Endothelial cell of umbilical vein (primary cell): Measurements from ENCODE around the gene POM121L12. TPM values are rescaled to one million over a fixed set of nuclear protein-coding genes. Genes with fewer than 3 reads are reported as not detected.

Source experiments
- BruUV-seq: library from RNA; stranded (reverse); fragments of 400-500 nt; replicated peaks from 2 replicates; lab custom pipeline; 2021; lab: Mats Ljungman, UMichigan
- CTCF ChIA-PET: fragments of 300-600, 350-600 bp; sonication (Branson Sonifier 250); formaldehyde crosslinking; loops from one replicate; lab custom pipeline; 2021; ENCODE audit warnings: antibody characterized with exemption, inconsistent platforms; lab: Charles Lee
- POLR2A ChIA-PET: fragments of 300-600, 350-600 bp; sonication (Branson Sonifier 250); formaldehyde crosslinking; loops from one replicate; lab custom pipeline; 2021; ENCODE audit warnings: antibody characterized with exemption, inconsistent platforms; lab: Charles Lee
- DNase-seq: peaks from one replicate; pipeline ENCODE4 v3.0.0-alpha.2; 2011; ENCODE audit warnings: low read depth, low spot score
- FAIRE-seq: peaks from 2 replicates; lab custom pipeline; 2011; peaks lifted over from hg19 to GRCh38; lab: Jason Lieb, UNC
- H2AFZ ChIP-seq: 2 replicates; pipeline ENCODE4 v1.6.0; 2012; ENCODE audit warnings: low read depth, low read length, control low read depth, inconsistent platforms
- H3K27ac ChIP-seq: 2 replicates; pipeline ENCODE4 v1.5.1; 2011; ENCODE audit warnings: low read depth, mild to moderate bottlenecking, control low read depth, low read length, moderate library complexity; ENCODE audit not compliant: insufficient read depth
- H3K27me3 ChIP-seq, 2 experiments: 2 replicates each; pipeline versions ENCODE4 v1.6.0 to v1.6.1; 2011; ENCODE audit warnings: low read length in 2 of 2, mixed read lengths in 1 of 2; ENCODE audit not compliant: control insufficient read depth in 2 of 2, insufficient read depth in 2 of 2
- H3K36me3 ChIP-seq, 2 experiments: 2 replicates in 1 of 2; 3 replicates in 1 of 2; pipeline ENCODE4 v1.5.1; 2011; ENCODE audit warnings: low read length in 2 of 2, mild to moderate bottlenecking in 1 of 2, moderate library complexity in 1 of 2; ENCODE audit not compliant: control insufficient read depth in 2 of 2, insufficient read depth in 2 of 2; ENCODE audit errors: extremely low read depth in 1 of 2
- H3K4me1 ChIP-seq: 3 replicates; pipeline ENCODE4 v1.5.1; 2011; ENCODE audit warnings: mild to moderate bottlenecking, low read length; ENCODE audit not compliant: control insufficient read depth, insufficient read depth; ENCODE audit errors: extremely low read depth
- H3K4me2 ChIP-seq: 2 replicates; pipeline ENCODE4 v1.6.1; 2011; ENCODE audit warnings: low read length, control low read depth, mixed read lengths; ENCODE audit not compliant: insufficient read depth
- H3K4me3 ChIP-seq, 3 experiments: fragments of 200-600 bp in 1 of 3; sonication (generic), shearing (Covaris generic) in 1 of 3; replicated peaks in 1 of 3; 2 replicates each; pipeline ENCODE4 v1.5.1; 2011 to 2016; ENCODE audit warnings: control low read depth in 3 of 3, low read length in 3 of 3, mild to moderate bottlenecking in 2 of 3, inconsistent platforms in 1 of 3, low read depth in 1 of 3, moderate library complexity in 1 of 3; ENCODE audit not compliant: insufficient read depth in 1 of 3
- H3K79me2 ChIP-seq: 2 replicates; pipeline ENCODE4 v1.6.0; 2012; ENCODE audit warnings: low read length, inconsistent platforms; ENCODE audit not compliant: control insufficient read depth, insufficient read depth
- H3K9ac ChIP-seq: replicated peaks from 2 replicates; pipeline ENCODE3; 2011; ENCODE audit warnings: low read length, control low read depth; ENCODE audit not compliant: insufficient read depth; ENCODE audit errors: extremely low read depth
- H3K9me1 ChIP-seq: replicated peaks from 3 replicates; pipeline ENCODE4 v1.6.0; 2011; ENCODE audit warnings: mild to moderate bottlenecking, low read length; ENCODE audit not compliant: control insufficient read depth, insufficient read depth; ENCODE audit errors: extremely low read depth
- H3K9me3 ChIP-seq: replicated peaks from 2 replicates; pipeline ENCODE4 v1.5.1; 2012; ENCODE audit warnings: low read length, inconsistent platforms; ENCODE audit not compliant: control insufficient read depth, insufficient read depth
- H4K20me1 ChIP-seq: replicated peaks from 2 replicates; pipeline ENCODE3; 2011; ENCODE audit warnings: mild to moderate bottlenecking, low read length; ENCODE audit not compliant: control insufficient read depth, insufficient read depth; ENCODE audit errors: extremely low read depth
- CTCF ChIP-seq, 2 donors: IDR thresholded peaks; 1 replicate in 1 of 2; 2 replicates in 1 of 2; pipeline ENCODE4 v1.5.1; 2011; ENCODE audit warnings: low read length in 2 of 2, mild to moderate bottlenecking in 2 of 2, moderate library complexity in 2 of 2, control low read depth in 1 of 2, inconsistent platforms in 1 of 2, low read depth in 1 of 2; ENCODE audit not compliant: insufficient read depth in 1 of 2; ENCODE audit errors: extremely low read depth in 1 of 2
- EZH2 ChIP-seq: IDR thresholded peaks from 2 replicates; pipeline ENCODE4 v1.6.1; 2012; ENCODE audit warnings: borderline replicate concordance, low read depth, mild to moderate bottlenecking, moderate library complexity, low read length, inconsistent platforms; ENCODE audit not compliant: severe bottlenecking
- FOS ChIP-seq: IDR thresholded peaks from 2 replicates; pipeline ENCODE4 v1.6.1; 2011; ENCODE audit warnings: mild to moderate bottlenecking, low read length, moderate library complexity, borderline replicate concordance; ENCODE audit not compliant: insufficient read depth
- GATA2 ChIP-seq: IDR thresholded peaks from 2 replicates; pipeline ENCODE4 v1.7.0; 2011; ENCODE audit warnings: low read depth, mild to moderate bottlenecking, moderate library complexity, mixed read lengths, low read length; ENCODE audit not compliant: insufficient read length, insufficient read depth
- JUN ChIP-seq: IDR thresholded peaks from 2 replicates; pipeline ENCODE4 v1.6.1; 2011; ENCODE audit warnings: borderline replicate concordance, low read depth; ENCODE audit not compliant: insufficient read length, insufficient read depth
- MAX ChIP-seq: IDR thresholded peaks from 2 replicates; pipeline ENCODE4 v1.6.1; 2011; ENCODE audit not compliant: insufficient read depth, insufficient read length
- MYC ChIP-seq: IDR thresholded peaks from one replicate; pipeline ENCODE4 v1.6.1; 2011; ENCODE audit warnings: mild to moderate bottlenecking, low read depth, low read length
- POLR2A ChIP-seq: IDR thresholded peaks from 2 replicates; pipeline ENCODE4 v1.6.1; 2012; ENCODE audit warnings: low read depth, mild to moderate bottlenecking, control low read depth, low read length
- POLR2AphosphoS5 ChIP-seq: IDR thresholded peaks from 2 replicates; pipeline ENCODE4 v1.6.1; 2012; ENCODE audit warnings: low read depth, mild to moderate bottlenecking, control low read depth, low read length, moderate library complexity; ENCODE audit not compliant: insufficient read depth
- dilution Hi-C: fragments of 300-500 bp; cut with MboI; formaldehyde crosslinking; loops from one replicate; pipeline ENCODE4 v1.15.0; 2019; ENCODE audit warnings: low sequenced_read_pairs; ENCODE audit not compliant: extremely low pct_ligation_motif_present
- intact Hi-C: fragments of 100-400 bp; cut with micrococcal nuclease; formaldehyde crosslinking; loops from one replicate; pipeline ENCODE4 v1.10.0; 2022
- polyA plus RNA-seq, 4 experiments: library from polyadenylated mRNA; depleted of rRNA in 3 of 4; stranded (reverse) in 3 of 4; unstranded in 1 of 4; fragments of >200 nt; gene quantifications; 2 replicates each; pipeline versions ENCODE4 v1.2.1 to v1.2.3, GENCODE V29; 2011 to 2012; ENCODE audit warnings: missing spikeins in 1 of 4
- total RNA-seq: library from RNA; stranded (reverse); gene quantifications from 2 replicates; pipeline ENCODE4 v1.2.3, GENCODE V29; 2021

POM121L12 gene
- total and polyA plus RNA-seq, 2 donors (not counting 3 experiments of a cell fraction or from before 2014, with no cell fraction given): not detected

- DNase-seq (no peak), FAIRE-seq (no peak)
- no peak overlapping the region for H3K27ac ChIP-seq
- H3K9me3 ChIP-seq: no peaks in the 10 kb centered on the region
- no peaks in the 10 kb centered on the region for H3K4me1 ChIP-seq
- no peaks in the 10 kb centered on the region for H3K36me3 ChIP-seq
- no peaks in the 10 kb centered on the region for H3K27me3 ChIP-seq
- no peak overlapping the region for H3K9ac ChIP-seq
- POLR2A ChIA-PET: no interaction called here
- BruUV-seq: no TSS peak
- H3K79me2 ChIP-seq: no peaks in the 10 kb centered on the region
- H3K4me3 ChIP-seq: no peak overlapping the region
- CTCF ChIA-PET: no interaction called here
- dilution Hi-C loops (no loop called here), intact Hi-C loops (no loop called here)
- H3K9me1 ChIP-seq: no peaks in the 10 kb centered on the region
- H4K20me1 ChIP-seq: no peaks in the 10 kb centered on the region
- no peak overlapping the region for H3K4me2 ChIP-seq
- H2AFZ ChIP-seq: no peak overlapping the region
- no peak for TF ChIP-seq POLR2AphosphoS5
- no peak for TF ChIP-seq MAX
These were observed 20.0 kb upstream of the POM121L12 start for GRCh38 chr7:53015463-53015862.

GRCh38 chr7:53022893-53023292 lies 12.5 kb upstream of the POM121L12 start:
- ChIA-PET POLR2A (no interaction called here), CTCF (interaction anchor here (1.2 kb wide), 1 partner anchor 9 kb away, joined by 3 read pairs; no protein-coding TSS in a partner anchor)
- H3K9ac ChIP-seq: no peak overlapping the region
- DNase-seq (no peak), FAIRE-seq (no peak)
- TF ChIP-seq MYC (no peak), EZH2 (no peak), POLR2A (no peak), MAX (no peak), GATA2 (no peak), JUN (no peak), POLR2AphosphoS5 (no peak), FOS (no peak), CTCF (IDR thresholded peaks at IDR 0.05; ENCODE audit: extremely low read depth in 1 of 2, insufficient read depth in 1 of 2, low read depth in 1 of 2, low read length in 2 of 2) (no peak)
- dilution Hi-C loops: no loop called here
- intact Hi-C loops: no loop called here
- H3K4me2 ChIP-seq: no peak overlapping the region
- H4K20me1 ChIP-seq: no peaks in the 10 kb centered on the region
- no peaks in the 10 kb centered on the region for H3K36me3 ChIP-seq
- no peak overlapping the region for H2AFZ ChIP-seq
- no peak overlapping the region for H3K27ac ChIP-seq
- H3K9me3 ChIP-seq: no peaks in the 10 kb centered on the region
- H3K9me1 ChIP-seq: no peaks in the 10 kb centered on the region
- no peaks in the 10 kb centered on the region for H3K27me3 ChIP-seq
- no peaks in the 10 kb centered on the region for H3K4me1 ChIP-seq
- H3K79me2 ChIP-seq: no peaks in the 10 kb centered on the region
- no peak overlapping the region for H3K4me3 ChIP-seq
- no TSS peak for BruUV-seq
